Gastrocnemius medialis (tissue), 4 donors: Measurements from ENCODE around the gene TANC1.

Source experiments
- CTCF ChIP-seq, 5 experiments: fragments of 450-650 bp in 3 of 5; fragments of 200-600 bp in 2 of 5; sonication (generic) in 2 of 5; IDR thresholded peaks in 4 of 5; conservative IDR thresholded peaks in 1 of 5; 1 replicate in 4 of 5; 2 replicates in 1 of 5; pipeline ENCODE4 v1.5.1; 2016 to 2019; ENCODE audit warnings: antibody characterized with exemption in 5 of 5, mild to moderate bottlenecking in 3 of 5, moderate library complexity in 3 of 5
- POLR2A ChIP-seq, 2 donors: fragments of 450-650 bp; IDR thresholded peaks; one replicate each; pipeline ENCODE4 v1.6.1; 2017; ENCODE audit warnings: antibody characterized with exemption in 2 of 2, mild to moderate bottlenecking in 2 of 2, moderate library complexity in 2 of 2

- TF ChIP-seq CTCF (IDR thresholded peaks at IDR 0.05 in 4 of 5, conservative IDR thresholded peaks at IDR 0.05 in 1 of 5) (no peak), POLR2A (IDR thresholded peaks at IDR 0.05) (no peak)
These were observed 183.0 kb downstream of the TANC1 start for GRCh38 chr2:159151198-159152127.
